CD4-positive, alpha-beta T cell treated with Interleukin-1 beta for 1 hour (primary cell): ENCODE data around the gene LRFN4.
A peak's percentile ranks its signal among the peaks of the same experiment; 100 is the strongest.

ENCODE experiments used
- DNase-seq, 2 donors: peaks; one replicate each; pipeline ENCODE4 v3.0.0-alpha.2; 2020 to 2022

Gene LRFN4

GRCh38 chr11:66845876-66846212 is 11.0 kb upstream of the LRFN4 start:
- no peak for DNase-seq

GRCh38 chr11:66846671-66847091 is 10.2 kb upstream of the LRFN4 start:
- DNase-seq = no peak

GRCh38 chr11:66847461-66848232 is 9.2 kb upstream of the LRFN4 start:
- DNase-seq = no peak

GRCh38 chr11:66848671-66849500 is 8.0 kb upstream of the LRFN4 start:
- DNase-seq = no peak

GRCh38 chr11:66849501-66850234 is 7.2 kb upstream of the LRFN4 start:
- no peak for DNase-seq

- DNase-seq = no peak
Measured at GRCh38 chr11:66850235-66850587, 6.7 kb upstream of the LRFN4 start.

- no peak for DNase-seq
Measured at GRCh38 chr11:66850588-66851238, 6.2 kb upstream of the LRFN4 start.

- no peak for DNase-seq
Measured at GRCh38 chr11:66851239-66851596, 5.6 kb upstream of the LRFN4 start.

- peak; percentile 26 to 43 for DNase-seq
Measured at GRCh38 chr11:66851698-66852465, 5.0 kb upstream of the LRFN4 start.

GRCh38 chr11:66852466-66853241 is 4.2 kb upstream of the LRFN4 start:
- DNase-seq = no peak

GRCh38 chr11:66853242-66854229 is 3.3 kb upstream of the LRFN4 start:
- no peak for DNase-seq

- no peak for DNase-seq
Measured at GRCh38 chr11:66854231-66854661, 2.6 kb upstream of the LRFN4 start.

- DNase-seq = no peak
Measured at GRCh38 chr11:66854729-66855211, 2.1 kb upstream of the LRFN4 start.

- peak; percentile 81 to 82 for DNase-seq
Measured at GRCh38 chr11:66855574-66856495, 1.0 kb upstream of the LRFN4 start.

- no peak for DNase-seq
Measured at GRCh38 chr11:66857234-66857926, 516 bp downstream of the LRFN4 start.

- no peak for DNase-seq
Measured at GRCh38 chr11:66857927-66858185, 992 bp downstream of the LRFN4 start.

GRCh38 chr11:66858186-66858938 is 1.5 kb downstream of the LRFN4 start:
- DNase-seq = no peak
